HG03432 (cell line): ENCODE measurements around the gene TAMM41.
"Not testable (repeated sequence)": the region's sequence is repeated elsewhere in the genome, so short reads cannot be mapped to it uniquely, and the experiment has no call there.

Source experiments
- ATAC-seq: cut with Tn5 transposase; IDR thresholded peaks from one replicate; pipeline ENCODE4 v1.9.1; 2021; ENCODE audit warnings: mild to moderate bottlenecking, moderate library complexity; ENCODE audit not compliant: unreplicated experiment

TAMM41 gene, protein sequence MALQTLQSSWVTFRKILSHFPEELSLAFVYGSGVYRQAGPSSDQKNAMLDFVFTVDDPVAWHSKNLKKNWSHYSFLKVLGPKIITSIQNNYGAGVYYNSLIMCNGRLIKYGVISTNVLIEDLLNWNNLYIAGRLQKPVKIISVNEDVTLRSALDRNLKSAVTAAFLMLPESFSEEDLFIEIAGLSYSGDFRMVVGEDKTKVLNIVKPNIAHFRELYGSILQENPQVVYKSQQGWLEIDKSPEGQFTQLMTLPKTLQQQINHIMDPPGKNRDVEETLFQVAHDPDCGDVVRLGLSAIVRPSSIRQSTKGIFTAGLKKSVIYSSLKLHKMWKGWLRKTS

DNA sequence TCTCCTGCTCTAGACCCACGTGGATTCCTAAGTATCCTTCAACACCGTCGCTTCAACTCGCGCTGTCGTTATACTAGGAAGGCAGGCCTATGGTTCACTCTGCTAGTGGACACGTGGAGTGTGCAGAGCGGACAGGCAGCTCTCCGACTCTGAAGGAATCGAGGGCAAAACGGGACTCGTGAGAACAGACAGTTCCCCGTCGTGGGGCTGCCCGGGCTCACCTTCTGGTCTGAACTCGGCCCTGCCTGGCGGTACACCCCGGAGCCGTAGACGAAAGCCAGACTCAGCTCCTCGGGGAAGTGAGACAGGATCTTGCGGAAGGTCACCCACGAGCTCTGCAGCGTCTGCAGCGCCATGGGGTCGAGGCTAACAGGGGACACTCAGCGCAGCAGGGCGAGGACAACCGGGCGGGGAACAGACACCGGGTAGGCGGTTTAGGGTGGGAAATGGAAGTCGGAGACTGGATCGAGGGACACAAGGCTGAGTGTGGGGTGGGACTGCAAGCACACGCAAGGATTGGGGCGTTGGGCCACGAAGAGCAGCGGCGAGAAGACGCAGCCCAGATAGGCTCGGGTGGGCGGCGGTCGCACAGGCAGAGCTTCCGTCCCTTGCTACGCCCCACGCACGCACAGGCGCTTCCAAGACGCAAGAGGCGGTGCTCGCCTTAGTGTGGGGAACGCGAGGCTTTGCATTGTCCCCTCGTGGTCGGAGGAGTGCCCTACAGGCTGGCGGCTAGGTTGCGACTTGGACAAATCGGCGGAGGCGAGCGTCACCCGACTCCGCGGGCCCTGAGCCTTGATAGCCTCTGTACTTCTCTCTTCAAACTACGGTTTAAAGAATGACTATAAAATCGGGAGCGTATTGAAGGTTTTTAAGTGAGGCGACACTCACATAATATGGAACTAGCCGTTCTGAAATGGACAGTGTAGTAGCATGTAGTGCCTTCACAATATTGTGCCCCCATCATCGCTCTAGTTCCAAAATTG, at the start of gene TAMM41:
Gene TAMM41 (minus strand): TSS at position 605 of the 986 bp plus-strand sequence. CDS start 249 bp downstream, at position 356.
- ATAC-seq = peak; percentile 100

DNA sequence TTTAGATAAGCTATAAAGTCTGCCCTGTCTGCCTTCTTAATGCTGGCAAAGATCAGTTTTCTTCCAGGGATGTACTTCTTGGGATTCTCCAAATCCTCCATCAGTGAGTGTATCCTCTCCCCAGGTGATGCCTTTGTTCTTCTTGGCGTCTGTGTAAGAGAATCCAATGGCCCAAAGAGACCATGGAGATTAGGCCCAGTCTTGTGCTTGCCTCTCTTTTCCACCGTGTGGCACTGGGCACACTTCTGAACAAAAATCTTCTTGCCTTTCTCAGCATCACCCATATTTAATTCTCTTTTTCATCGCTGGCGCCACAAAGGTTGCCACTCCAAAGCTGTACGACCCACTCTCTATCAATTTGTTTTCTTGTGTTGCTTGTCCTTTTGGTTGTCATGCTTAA, 32.2 kb upstream of the TAMM41 start:
- no peak for ATAC-seq

DNA sequence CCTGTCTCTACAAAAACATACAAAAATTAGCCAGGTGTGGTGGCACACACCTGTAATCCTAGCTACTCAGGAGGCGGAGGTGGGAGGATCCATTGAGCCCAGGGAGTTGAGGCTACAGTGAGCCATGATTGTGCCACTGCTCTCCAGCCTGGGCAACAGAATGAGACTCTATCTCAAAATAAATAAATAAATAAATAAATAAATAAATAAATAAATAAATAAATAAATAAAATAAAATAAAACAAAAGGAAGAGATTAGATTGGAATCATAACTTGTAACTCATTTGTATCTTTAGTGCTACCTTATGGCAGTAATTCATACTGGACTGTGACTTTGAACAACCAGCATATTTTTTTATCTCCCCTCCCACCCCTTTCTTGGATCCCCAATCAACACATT, 28.0 kb upstream of the TAMM41 start:
- not testable (repeated sequence) for ATAC-seq

DNA sequence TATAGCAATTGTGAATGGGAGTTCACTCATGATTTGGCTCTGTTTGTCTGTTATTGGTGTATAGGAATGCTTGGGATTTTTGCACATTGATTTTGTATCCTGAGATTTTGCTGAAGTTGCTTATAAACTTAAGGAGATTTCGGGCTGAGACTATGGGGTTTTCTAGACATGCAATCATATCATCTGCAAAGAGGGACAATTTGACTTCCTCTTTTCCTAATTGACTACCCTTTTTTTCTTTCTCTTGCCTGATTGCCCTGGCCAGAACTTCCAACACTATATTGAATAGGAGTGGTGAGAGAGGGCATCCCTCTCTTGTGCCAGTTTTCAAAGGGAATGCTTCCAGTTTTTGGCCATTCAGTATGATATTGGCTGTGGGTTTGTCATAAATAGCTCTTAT, 17.1 kb upstream of the TAMM41 start:
- ATAC-seq = not testable (repeated sequence)

DNA sequence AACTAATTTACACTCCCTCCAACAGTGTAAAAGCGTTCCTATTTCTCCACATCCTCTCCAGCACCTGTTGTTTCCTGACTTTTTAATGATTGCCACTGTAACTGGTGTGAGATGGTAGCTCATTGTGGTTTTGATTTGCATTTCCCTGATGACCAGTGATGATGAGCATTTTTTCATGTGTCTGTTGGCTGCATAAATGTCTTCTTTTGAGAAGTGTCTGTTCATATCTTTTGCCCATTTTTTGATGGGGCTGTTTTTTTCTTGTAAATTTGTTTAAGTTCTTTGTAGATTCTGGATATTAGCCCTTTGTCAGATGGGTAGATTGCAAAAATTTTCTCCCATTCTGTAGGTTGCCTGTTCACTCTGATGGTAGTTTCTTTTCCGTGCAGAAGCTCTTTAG, 15.9 kb upstream of the TAMM41 start:
- ATAC-seq = not testable (repeated sequence)

DNA sequence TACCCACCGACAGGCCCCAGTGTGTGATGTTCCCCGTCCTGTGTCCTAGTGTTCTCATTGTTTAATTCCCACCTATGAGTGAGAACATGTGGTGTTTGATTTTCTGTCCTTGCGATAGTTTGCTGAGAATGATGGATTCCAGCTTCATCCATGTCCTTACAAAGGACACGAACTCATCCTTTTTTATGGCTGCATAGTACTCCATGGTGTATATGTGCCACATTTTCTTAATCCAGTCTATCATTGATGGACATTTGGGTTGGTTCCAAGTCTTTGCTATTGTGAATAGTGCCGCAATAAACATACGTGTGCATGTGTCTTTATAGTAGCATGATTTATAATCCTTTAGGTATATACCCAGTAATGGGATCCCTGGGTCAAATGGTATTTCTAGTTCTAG, 15.5 kb upstream of the TAMM41 start:
- not testable (repeated sequence) for ATAC-seq

DNA sequence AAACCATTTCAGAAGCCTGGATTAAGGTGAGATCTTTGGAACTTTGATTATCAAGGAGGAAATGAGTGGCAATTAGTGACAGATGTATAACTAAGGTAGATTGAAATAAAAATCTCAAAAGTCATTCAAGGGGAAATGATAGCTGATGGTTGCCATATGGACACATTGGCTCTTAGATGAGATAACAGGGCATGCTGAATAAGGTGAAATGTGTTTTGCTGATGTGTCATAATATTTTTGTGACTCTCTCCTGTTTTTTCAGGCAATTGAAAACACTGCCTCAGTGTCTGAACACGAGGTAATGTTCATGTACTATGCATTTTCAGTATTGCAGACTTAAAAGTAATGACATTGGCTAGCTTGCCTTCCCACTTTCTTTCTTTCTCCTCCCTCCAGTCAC, 13.5 kb upstream of the TAMM41 start:
- ATAC-seq = not testable (repeated sequence)

DNA sequence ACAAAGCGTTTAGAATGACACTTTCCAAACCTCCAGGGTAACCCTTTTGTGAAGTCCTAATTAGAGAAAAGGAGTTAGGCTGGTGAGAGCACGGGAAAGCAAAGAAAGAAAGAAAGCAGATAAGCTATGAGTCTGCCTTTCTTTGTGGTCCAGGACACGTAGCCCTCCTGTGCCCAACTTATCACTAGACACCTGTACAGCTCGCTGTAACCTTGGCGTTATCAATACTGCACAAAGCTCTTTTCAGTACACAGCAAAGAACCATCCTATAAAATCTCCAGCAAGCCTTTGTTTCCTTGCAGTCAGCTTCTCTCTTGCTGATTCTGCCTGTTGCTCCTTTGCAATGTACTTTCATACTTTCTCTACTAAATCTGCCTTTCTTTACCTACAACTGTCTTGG, 6.8 kb upstream of the TAMM41 start:
- ATAC-seq = no peak

DNA sequence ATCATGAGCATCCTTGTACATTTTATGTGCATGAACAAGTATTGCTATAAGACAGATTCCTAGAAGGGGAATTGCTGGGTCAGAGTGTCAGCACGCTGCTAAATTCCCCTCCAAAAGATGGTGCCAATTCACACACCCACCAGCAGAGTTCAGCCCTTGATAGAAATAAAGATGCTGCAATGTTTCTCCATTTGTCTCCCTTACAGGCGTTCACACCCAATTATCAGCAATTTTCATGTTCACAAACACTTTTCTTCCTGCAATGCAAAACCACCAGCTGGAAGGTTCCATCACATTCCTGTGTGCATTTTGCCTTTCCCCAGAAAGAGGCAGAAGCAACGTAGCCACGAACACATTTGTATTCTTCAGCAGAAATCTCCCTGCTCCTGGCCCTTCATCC, 3.3 kb upstream of the TAMM41 start:
- no peak for ATAC-seq

DNA sequence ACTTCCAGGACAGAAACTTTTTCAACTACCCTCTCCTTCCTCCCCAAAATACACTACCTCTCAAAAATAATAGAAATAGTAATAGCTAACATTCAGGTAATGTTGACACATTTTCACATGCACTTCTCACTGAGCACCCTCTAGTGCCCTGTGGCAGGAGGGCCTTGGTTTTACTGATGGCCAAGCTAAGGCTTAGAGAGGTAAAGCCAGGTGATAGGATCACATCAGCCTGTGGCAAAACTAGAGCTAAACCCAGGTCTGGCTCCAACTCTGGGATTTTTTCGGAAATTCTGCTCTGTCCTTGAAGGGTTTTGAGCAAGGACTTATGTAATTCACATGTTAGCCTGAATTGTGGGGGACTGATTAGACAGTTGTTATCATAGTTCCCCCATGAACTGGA, 922 bp upstream of the TAMM41 start:
- no peak for ATAC-seq

DNA sequence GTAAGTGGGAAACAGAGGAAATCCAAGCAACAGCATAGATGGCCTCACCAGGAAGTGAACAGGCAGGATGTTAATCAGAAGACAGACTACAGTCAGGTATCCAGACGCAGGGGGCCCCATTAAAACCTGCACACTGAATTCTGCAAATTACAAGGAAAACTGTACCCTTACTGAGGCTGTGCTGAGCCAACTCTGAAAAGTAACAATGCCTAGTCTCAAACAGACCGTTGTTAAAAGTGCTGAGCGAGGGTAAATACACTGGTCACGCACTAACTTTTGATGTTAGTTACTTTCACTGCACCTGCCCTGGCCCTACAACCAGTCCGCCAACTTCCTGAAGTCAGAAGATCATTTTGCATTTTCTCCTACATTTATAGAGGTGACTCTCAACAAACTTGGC, 1.0 kb downstream of the TAMM41 start:
- no peak for ATAC-seq

DNA sequence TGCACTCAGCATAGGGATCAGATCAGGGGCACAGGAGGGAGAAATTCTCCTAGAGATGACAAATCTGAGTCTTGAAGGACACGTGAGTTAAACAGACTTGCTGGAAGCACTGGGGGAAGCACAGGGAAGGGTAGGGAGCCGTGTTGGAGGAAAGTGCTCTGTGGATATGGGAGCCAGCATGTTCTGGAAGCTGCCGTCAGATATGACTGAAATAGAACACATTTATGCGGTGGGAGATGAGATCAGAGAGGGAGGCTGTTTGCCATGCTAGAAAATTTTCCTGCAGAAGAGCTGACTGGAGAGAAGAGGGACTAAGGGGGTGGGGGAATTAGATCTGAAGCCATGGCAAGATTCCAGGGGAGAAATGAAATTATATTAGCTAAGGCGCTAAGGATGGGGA, 1.8 kb downstream of the TAMM41 start:
- no peak for ATAC-seq

DNA sequence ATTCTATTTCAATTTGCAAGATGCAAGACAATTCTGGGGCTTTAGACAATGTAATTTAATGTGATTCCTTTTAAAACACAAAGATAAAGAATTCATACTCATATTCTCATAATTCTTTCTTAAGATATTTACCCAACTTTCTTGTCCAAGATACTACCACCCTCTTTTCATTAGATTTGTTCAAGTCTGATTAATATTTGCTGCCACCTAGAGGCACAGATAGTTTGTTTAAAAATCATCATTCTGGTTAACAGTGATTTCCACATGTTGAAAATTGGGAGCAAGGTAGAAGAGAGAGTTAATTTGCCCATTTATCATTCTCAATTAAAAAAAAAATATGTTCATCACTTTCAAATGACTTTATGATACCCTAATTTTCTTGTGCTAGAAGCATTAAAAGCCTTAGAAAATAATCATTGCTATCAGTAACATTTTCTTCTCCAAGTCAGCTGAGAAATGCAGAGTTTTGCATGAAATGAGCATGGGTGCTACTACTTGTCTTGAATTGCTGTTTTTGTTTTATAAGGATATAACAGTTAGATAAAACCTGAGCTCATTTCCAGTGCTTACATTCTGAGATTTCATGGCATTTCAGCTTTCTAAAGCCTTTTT, 11.6 kb downstream of the TAMM41 start:
- ATAC-seq = no peak

DNA sequence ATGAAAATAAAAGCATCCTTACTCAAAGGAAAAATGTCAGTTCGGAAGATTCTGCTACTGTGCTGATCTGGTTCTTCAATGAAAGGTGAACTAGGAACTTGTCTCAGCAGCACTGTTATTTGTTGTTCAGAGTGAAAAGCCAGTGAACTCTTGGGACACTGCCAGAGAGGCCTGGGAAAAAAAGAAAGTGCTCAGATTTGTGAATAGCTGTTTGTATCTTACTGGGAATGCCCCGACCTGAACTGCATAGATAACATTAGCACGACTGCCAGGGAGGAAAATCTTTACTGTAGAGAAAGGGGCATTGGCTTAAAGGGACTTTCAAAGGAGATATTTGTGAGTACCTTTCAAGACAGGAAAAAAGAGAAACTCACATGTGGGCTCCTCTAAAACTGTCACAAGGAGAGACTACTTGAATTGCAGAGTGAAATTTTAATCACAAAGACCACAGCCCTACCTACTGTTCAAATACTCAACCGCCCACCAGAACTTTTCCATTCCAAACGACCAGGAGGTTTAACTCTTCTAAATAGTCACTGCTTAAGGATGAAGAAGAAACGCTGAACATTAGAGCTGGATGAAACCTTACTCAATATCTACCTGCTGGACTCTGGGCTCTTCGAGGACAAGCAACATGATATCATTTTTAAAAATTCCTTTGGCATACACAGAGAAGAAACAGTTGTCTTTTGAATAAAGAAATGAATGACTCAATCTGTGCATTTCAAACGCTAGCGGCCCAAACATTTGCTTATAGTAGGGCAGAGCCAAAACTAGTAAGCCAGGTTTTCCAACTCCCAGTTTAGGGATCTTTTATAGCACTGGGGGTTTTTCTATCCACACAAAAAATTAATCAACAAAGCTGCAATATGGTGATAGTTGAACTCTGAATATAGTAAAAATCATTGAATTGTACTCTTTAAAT, 13.4 kb downstream of the TAMM41 start:
- no peak for ATAC-seq

DNA sequence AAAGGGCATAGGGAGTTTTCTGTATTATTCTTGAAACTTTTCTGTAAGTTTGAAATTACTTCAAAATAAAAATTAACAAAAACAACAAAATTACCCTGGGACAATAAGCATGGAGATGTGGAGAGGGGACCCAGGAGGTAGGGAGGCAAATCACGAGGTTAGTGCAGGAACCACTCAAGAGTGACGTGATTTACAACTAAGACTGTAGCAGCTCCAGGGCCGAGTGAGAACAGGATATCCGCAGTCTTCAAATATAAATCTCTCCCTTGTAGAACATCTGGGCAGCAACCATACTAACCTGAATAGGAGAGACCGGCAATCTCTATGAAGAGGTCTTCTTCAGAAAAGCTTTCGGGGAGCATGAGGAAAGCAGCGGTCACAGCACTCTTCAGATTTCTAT, 17.3 kb downstream of the TAMM41 start:
- no peak for ATAC-seq

DNA sequence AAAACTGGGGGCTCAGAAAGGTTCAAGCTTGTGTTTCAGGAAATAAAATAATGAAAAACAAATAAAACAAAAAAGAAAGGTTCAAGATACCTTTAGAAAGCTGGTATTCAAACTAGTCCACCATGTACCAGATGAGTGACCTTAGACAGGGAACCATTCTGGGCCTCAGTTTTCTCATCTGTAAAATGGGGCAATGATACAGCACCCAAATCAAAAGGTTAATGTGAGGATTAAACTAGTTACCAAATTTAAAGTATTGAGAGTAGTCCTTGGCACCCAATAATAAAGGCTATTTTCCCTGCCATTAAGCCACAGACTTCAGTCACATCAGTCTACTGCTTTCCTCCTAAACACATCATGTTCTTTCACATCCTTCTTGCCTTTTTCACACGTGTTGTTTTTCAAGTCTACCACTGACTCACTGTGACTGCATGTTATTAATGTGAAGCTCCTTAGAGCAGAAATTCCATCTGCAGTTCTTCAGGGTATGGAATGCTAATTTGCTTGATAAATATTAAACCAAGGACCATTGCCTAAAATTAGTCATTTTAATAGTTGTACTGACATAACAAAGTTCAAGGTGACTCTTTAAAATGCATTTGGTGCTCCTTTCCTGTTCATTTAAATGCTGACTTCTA, 19.9 kb downstream of the TAMM41 start:
- ATAC-seq = no peak

DNA sequence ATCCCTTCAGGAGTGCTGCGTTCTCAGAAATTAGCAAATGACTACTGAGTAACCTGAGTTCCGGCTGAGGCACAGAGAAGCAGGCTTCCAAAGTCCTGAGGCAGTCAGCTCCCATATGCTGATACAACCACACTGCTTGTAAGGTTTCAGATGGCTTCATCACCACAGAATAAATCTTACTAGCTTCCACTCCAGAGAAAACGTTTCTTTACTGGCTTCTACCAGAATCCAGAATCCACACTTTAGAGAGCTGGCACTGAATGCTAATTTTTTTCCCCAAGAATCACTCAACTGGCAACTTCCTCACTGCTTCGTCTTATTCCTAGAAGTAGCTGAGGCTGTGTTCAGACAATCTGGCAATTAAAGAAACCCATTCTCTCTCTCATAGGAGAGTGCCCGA, 21.4 kb downstream of the TAMM41 start:
- no peak for ATAC-seq

DNA sequence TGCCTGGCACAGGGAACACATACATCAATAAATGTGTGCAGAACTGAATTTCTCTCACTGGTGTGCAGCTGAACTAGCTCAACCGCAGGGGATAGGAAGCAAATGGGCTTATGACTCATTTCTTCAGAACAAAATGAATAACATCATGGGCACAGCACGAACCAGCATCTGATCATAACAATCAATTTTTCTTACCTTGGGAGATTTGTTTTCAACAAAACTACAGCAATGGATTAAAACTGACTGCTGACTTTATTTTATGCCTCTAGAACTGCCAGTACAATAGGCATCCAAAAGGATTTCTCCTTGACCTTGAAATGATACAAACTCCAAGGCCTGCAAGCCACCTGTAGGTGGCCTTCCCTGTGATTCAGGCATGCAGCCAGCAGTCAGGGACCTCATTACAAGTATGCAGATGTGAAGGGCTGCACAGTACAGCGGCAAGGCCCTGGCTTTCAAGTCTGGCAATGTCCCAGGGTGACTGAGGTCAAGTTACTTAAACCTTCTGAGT, 26.1 kb downstream of the TAMM41 start:
- peak; percentile 83 for ATAC-seq

DNA sequence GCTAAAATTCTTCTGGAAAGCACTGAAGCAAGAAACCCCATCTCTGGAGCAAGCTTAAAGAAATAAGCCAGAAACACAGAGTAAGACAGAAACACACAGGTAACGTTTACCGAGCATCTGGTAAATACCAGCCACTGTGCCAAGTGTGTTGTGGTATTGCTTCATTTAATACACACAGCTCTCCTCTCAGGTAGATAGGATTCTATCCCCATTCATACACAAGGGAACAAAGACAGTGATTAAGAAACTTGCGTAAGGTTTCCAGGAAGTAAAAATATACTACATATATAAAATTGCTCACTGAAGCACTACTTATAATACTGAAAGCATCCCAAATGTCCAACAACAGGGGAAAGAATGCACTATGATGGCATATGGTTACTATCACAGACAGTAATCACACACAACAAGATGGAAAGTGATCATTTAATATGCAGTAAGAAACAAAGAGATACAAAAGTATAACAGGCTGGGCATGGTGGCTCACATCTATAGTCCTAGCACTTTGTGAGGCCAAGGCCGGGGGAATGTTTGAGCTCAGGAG, 27.5 kb downstream of the TAMM41 start:
- no peak for ATAC-seq
